Osteoblast (primary cell): ENCODE measurements around the gene RGS9. TPM values are rescaled to one million over a fixed set of nuclear protein-coding genes. Genes with fewer than 3 reads are reported as not detected.

Source experiments
- DNase-seq: peaks from one replicate; pipeline ENCODE4 v3.0.0; 2011; ENCODE audit warnings: low spot score, mixed read lengths; ENCODE audit not compliant: insufficient read length; ENCODE audit errors: missing footprints
- H2AFZ ChIP-seq: 2 replicates; pipeline ENCODE4 v1.6.0; 2011; ENCODE audit warnings: mild to moderate bottlenecking, low read length
- H3K27ac ChIP-seq: 2 replicates; pipeline ENCODE4 v1.5.1; 2011; ENCODE audit warnings: mild to moderate bottlenecking, low read depth, low read length, moderate library complexity
- H3K27me3 ChIP-seq: 2 replicates; pipeline ENCODE4 v1.6.0; 2012; ENCODE audit warnings: mild to moderate bottlenecking, control low read depth, inconsistent platforms, low read length, moderate library complexity; ENCODE audit not compliant: insufficient read depth
- H3K36me3 ChIP-seq: 2 replicates; pipeline ENCODE4 v1.5.1; 2011; ENCODE audit warnings: mild to moderate bottlenecking, low read length, control low read depth, moderate library complexity; ENCODE audit not compliant: insufficient read depth
- H3K4me1 ChIP-seq: 2 replicates; pipeline ENCODE4 v1.5.1; 2011; ENCODE audit warnings: mild to moderate bottlenecking, low read length, control low read depth, moderate library complexity; ENCODE audit not compliant: insufficient read depth
- H3K4me2 ChIP-seq: 2 replicates; pipeline ENCODE4 v1.6.0; 2011; ENCODE audit warnings: mild to moderate bottlenecking, low read length; ENCODE audit not compliant: insufficient read depth
- H3K4me3 ChIP-seq: fragments of 200-600 bp; sonication (generic); 3 replicates; pipeline ENCODE4 v1.5.1; 2012; ENCODE audit warnings: mild to moderate bottlenecking, low read length, inconsistent platforms; ENCODE audit not compliant: insufficient read depth
- H3K79me2 ChIP-seq: 2 replicates; pipeline ENCODE4 v1.6.0; 2012; ENCODE audit warnings: mild to moderate bottlenecking, low read length, control low read depth, inconsistent platforms; ENCODE audit not compliant: insufficient read depth
- H3K9me3 ChIP-seq: 2 replicates; pipeline ENCODE4 v1.5.1; 2011; ENCODE audit warnings: low read depth, low read length, control low read depth
- H4K20me1 ChIP-seq: 2 replicates; pipeline ENCODE4 v1.6.0; 2012; ENCODE audit warnings: mild to moderate bottlenecking, low read length, control low read depth; ENCODE audit not compliant: insufficient read depth
- CTCF ChIP-seq: IDR thresholded peaks from 2 replicates; pipeline ENCODE4 v1.5.1; 2011; ENCODE audit warnings: mild to moderate bottlenecking, low read depth, low read length, moderate library complexity; ENCODE audit errors: extremely low read depth
- total RNA-seq: library from RNA; depleted of rRNA; stranded (reverse); fragments of >200 nt; gene quantifications from 2 replicates; pipeline ENCODE4 v1.2.3, GENCODE V29; 2012

RGS9 gene
- total RNA-seq, 1 donor, result 0.36 TPM

GRCh38 chr17:65104541-65104940 is 32.6 kb upstream of the RGS9 start:
- no peak overlapping the region for H2AFZ ChIP-seq
- no peaks in the 10 kb centered on the region for H3K36me3 ChIP-seq
- no peak for TF ChIP-seq CTCF
- no peak overlapping the region for H3K4me3 ChIP-seq
- no peak overlapping the region for H3K27ac ChIP-seq
- H3K27me3 ChIP-seq, result peaks cover 9% of the 10 kb centered on the region
- no peak for DNase-seq
- no peaks in the 10 kb centered on the region for H3K79me2 ChIP-seq
- H3K9me3 ChIP-seq, result no peaks in the 10 kb centered on the region
- no peak overlapping the region for H3K4me2 ChIP-seq
- H4K20me1 ChIP-seq, result peaks cover 3% of the 10 kb centered on the region
- H3K4me1 ChIP-seq, result peaks cover 22% of the 10 kb centered on the region

GRCh38 chr17:65104973-65105372 is 32.2 kb upstream of the RGS9 start:
- Histone ChIP-seq H3K4me1 (peaks cover 24% of the 10 kb centered on the region), H3K9me3 (no peaks in the 10 kb centered on the region), H3K4me2 (no peak overlapping the region), H3K4me3 (no peak overlapping the region), H2AFZ (no peak overlapping the region), H4K20me1 (peaks cover 3% of the 10 kb centered on the region), H3K79me2 (no peaks in the 10 kb centered on the region), H3K27ac (no peak overlapping the region), H3K27me3 (peaks cover 9% of the 10 kb centered on the region), H3K36me3 (no peaks in the 10 kb centered on the region)
- TF ChIP-seq CTCF, result no peak
- DNase-seq, result no peak

- Histone ChIP-seq H3K4me1 (peaks cover 23% of the 10 kb centered on the region), H4K20me1 (peaks cover 3% of the 10 kb centered on the region), H3K4me2 (no peak overlapping the region), H3K27ac (no peak overlapping the region), H3K9me3 (no peaks in the 10 kb centered on the region), H3K4me3 (no peak overlapping the region), H3K36me3 (no peaks in the 10 kb centered on the region), H3K27me3 (peaks cover 10% of the 10 kb centered on the region), H2AFZ (no peak overlapping the region), H3K79me2 (no peaks in the 10 kb centered on the region)
- no peak for DNase-seq
- no peak for TF ChIP-seq CTCF
Measured at GRCh38 chr17:65108152-65108551, 29.0 kb upstream of the RGS9 start.

GRCh38 chr17:65109543-65109942 is 27.6 kb upstream of the RGS9 start:
- Histone ChIP-seq H3K79me2 (no peaks in the 10 kb centered on the region), H3K36me3 (no peaks in the 10 kb centered on the region), H3K4me2 (no peak overlapping the region)

More at GRCh38 chr17:65109543-65109942, 27.6 kb upstream of the RGS9 start:
- peaks cover 3% of the 10 kb centered on the region for H4K20me1 ChIP-seq
- peaks cover 23% of the 10 kb centered on the region for H3K4me1 ChIP-seq
- no peak for DNase-seq
- H3K9me3 ChIP-seq, result no peaks in the 10 kb centered on the region
- no peak overlapping the region for H3K27ac ChIP-seq
- H3K4me3 ChIP-seq, result no peak overlapping the region
- TF ChIP-seq CTCF, result no peak
- H3K27me3 ChIP-seq, result peaks cover 7% of the 10 kb centered on the region
- H2AFZ ChIP-seq, result no peak overlapping the region
